Measurements from ENCODE around the gene TMEM178B.

DNA sequence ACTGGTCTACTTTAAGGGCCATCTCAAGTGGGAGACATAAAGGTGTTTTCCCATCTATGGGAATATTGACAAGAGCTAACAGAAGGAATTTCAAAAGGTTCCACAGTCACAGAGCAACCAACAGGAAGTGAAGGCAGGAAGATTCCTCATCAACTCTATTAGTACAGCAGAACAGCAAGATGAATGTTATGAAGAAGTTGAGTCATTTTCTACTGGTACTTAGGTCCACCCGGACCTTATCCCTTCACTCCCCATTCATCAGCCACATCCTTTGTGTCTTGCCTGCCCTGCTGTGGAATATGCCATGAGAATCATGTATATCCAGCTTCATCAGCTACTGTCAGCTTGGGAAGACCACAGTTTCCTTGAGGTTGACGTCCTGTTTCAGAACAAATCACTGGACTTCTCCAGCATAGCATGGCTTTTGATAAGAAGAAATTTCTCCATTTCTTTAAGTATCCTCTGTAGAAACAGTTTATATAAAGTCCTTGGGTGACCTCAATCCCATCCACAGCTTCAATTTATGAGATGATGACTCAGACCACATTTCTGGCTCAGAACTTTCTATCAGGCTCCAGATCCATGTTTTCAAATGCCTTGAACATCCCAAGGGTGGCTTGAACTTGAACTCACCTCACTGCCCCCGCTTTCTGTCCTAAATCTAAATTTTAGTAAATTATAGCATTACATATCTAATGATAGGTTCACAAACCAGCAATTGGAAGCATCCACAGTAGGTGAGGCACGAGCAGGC, 392.5 kb downstream of the TMEM178B start:
- TF ChIP-seq CTCF (IDR thresholded peaks at IDR 0.05) = no peak
- TF ChIP-seq, protein P1, sequence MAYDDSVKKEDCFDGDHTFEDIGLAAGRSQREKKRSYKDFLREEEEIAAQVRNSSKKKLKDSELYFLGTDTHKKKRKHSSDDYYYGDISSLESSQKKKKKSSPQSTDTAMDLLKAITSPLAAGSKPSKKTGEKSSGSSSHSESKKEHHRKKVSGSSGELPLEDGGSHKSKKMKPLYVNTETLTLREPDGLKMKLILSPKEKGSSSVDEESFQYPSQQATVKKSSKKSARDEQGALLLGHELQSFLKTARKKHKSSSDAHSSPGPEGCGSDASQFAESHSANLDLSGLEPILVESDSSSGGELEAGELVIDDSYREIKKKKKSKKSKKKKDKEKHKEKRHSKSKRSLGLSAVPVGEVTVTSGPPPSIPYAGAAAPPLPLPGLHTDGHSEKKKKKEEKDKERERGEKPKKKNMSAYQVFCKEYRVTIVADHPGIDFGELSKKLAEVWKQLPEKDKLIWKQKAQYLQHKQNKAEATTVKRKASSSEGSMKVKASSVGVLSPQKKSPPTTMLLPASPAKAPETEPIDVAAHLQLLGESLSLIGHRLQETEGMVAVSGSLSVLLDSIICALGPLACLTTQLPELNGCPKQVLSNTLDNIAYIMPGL (CRISPR knock-in tag; IDR thresholded peaks at IDR 0.05; ENCODE audit: borderline replicate concordance) = no peak

All from A549 (cell line).